Stomach smooth muscle (tissue), 2 donors: Measurements from ENCODE around the gene ARHGAP22.

Experiments used
- H3K27ac ChIP-seq: one replicate; pipeline ENCODE4 v1.7.0; 2013; ENCODE audit warnings: mild to moderate bottlenecking, low read length, inconsistent platforms
- H3K27me3 ChIP-seq, 2 donors: one replicate each; pipeline ENCODE4 v1.7.0; 2013; ENCODE audit warnings: low read length in 2 of 2; ENCODE audit not compliant: insufficient read depth in 2 of 2, control insufficient read depth in 1 of 2
- H3K36me3 ChIP-seq, 2 donors: one replicate each; pipeline ENCODE4 v1.7.0; 2013; ENCODE audit warnings: low read length in 2 of 2; ENCODE audit not compliant: control insufficient read depth in 2 of 2, insufficient read depth in 2 of 2
- H3K4me1 ChIP-seq: one replicate; pipeline ENCODE4 v1.7.0; 2013; ENCODE audit warnings: low read length; ENCODE audit not compliant: control insufficient read depth, insufficient read depth
- H3K4me3 ChIP-seq, 2 donors: one replicate each; pipeline ENCODE4 v1.7.0; 2013; ENCODE audit warnings: low read length in 2 of 2
- H3K9ac ChIP-seq, 2 donors: one replicate each; pipeline ENCODE4 v1.7.0; 2013; ENCODE audit warnings: low read length in 2 of 2, mild to moderate bottlenecking in 1 of 2
- H3K9me3 ChIP-seq, 2 donors: one replicate each; pipeline ENCODE4 v1.7.0; 2013; ENCODE audit warnings: low read length in 2 of 2; ENCODE audit not compliant: control insufficient read depth in 2 of 2
- donor health status: healthy.
- donor health status: Pancreatic carcinoma.

The ARHGAP22 gene

DNA sequence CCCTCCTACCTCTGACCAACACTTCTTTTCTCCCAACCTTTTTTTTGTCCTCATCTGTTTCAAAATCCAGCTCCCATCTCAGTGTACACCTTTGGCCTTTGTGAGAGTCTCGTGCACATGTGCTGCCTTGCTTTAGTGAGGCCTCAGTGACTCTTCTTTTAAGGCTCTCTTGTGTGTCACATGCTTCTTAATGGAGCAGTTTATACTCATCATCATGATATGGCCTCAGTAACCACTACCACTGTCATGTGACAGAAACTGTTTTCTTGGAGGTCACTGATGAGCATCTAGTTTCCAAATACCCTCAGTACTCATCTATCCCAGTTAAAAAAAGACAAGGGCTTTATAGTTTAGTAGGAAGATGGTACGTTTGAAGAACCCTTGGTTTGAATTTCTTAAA lies 8.1 kb upstream of the ARHGAP22 start:
- Histone ChIP-seq H3K36me3 (no peaks in the 10 kb centered on the region), H3K9ac (no peak overlapping the region), H3K4me3 (no peak overlapping the region), H3K4me1 (peaks cover 1% of the 10 kb centered on the region), H3K27ac (no peak overlapping the region), H3K27me3 (peaks cover 0 to 5% of the 10 kb centered on the region in 2 donors), H3K9me3 (peaks cover 0 to 3% of the 10 kb centered on the region in 2 donors)

GRCh38 chr10:48612236-48612943 lies 7.5 kb upstream of the ARHGAP22 start:
- Histone ChIP-seq H3K4me1 (peaks cover 5% of the 10 kb centered on the region), H3K4me3 (no peak overlapping the region), H3K9me3 (peaks cover 0 to 3% of the 10 kb centered on the region in 2 donors), H3K36me3 (no peaks in the 10 kb centered on the region), H3K27me3 (peaks cover 0 to 5% of the 10 kb centered on the region in 2 donors), H3K9ac (no peak overlapping the region), H3K27ac (no peak overlapping the region)

DNA sequence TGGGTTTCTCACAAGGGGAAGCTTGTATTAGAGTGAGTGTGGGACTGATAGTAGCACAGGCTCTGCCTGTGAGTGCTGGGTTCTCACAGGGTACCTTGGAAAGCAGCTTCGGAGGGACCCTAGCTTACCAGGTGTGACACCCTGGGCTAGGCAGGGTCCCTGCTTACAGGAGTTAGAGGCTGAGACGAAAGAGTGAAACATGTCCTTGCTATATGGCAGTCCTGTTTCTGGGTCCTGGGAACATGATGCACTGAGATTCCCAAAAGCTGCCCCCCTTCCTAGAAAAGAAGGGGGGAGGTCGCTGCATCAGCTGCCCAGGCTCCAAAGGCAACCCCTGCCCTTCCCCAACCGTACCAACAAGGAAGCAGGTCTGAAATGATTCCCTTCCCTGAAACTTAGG lies 6.3 kb upstream of the ARHGAP22 start:
- Histone ChIP-seq H3K27me3 (peaks cover 0 to 9% of the 10 kb centered on the region in 2 donors), H3K9ac (no peak overlapping the region), H3K4me1 (peaks cover 5% of the 10 kb centered on the region), H3K36me3 (no peaks in the 10 kb centered on the region), H3K4me3 (no peak overlapping the region), H3K27ac (no peak overlapping the region), H3K9me3 (peaks cover 0 to 3% of the 10 kb centered on the region in 2 donors)

DNA sequence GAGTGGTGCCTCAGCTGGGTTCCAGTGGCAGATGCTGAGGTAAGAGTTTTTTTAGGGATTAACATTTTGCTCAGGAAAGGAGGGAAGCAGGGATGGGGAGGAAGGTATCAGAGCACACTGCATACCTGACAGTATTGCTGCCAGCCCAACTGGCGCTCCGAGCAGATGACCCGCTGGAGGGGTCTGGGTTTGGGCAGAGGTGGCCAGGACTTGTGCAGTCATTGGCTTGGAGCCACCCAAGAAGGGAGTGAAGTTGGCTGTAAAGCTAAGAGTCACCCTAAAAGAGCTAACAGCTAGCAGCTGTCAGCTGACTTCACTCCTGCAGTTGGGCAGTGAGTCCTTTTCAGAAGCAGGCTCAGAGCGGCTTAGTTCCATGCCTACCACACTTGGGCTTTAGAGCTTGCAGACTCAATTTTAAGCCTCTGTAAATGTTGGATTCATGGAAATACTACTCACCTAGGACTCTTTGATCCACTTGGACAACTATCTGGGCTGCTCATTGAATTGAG lies 5.8 kb upstream of the ARHGAP22 start:
- H3K27ac ChIP-seq = no peak overlapping the region
- H3K9me3 ChIP-seq = peaks cover 0 to 3% of the 10 kb centered on the region in 2 donors
- H3K9ac ChIP-seq = no peak overlapping the region
- H3K4me1 ChIP-seq = peaks cover 5% of the 10 kb centered on the region
- no peak overlapping the region for H3K4me3 ChIP-seq
- no peaks in the 10 kb centered on the region for H3K36me3 ChIP-seq
- peaks cover 0 to 9% of the 10 kb centered on the region in 2 donors for H3K27me3 ChIP-seq

- no peak overlapping the region for H3K9ac ChIP-seq
- no peak overlapping the region for H3K27ac ChIP-seq
- peaks cover 0 to 1% of the 10 kb centered on the region in 2 donors for H3K9me3 ChIP-seq
- peaks cover 10% of the 10 kb centered on the region for H3K4me1 ChIP-seq
- no peaks in the 10 kb centered on the region for H3K36me3 ChIP-seq
- no peak overlapping the region for H3K4me3 ChIP-seq
- peaks cover 3 to 9% of the 10 kb centered on the region in 2 donors for H3K27me3 ChIP-seq
Observed at GRCh38 chr10:48609899-48610584, 5.2 kb upstream of the ARHGAP22 start.

- no peak overlapping the region for H3K4me3 ChIP-seq
- peaks cover 6 to 12% of the 10 kb centered on the region in 2 donors for H3K27me3 ChIP-seq
- no peaks in the 10 kb centered on the region for H3K36me3 ChIP-seq
- no peaks in the 10 kb centered on the region for H3K9me3 ChIP-seq
- H3K4me1 ChIP-seq = peaks cover 15% of the 10 kb centered on the region
- H3K9ac ChIP-seq = no peak overlapping the region
- H3K27ac ChIP-seq = no peak overlapping the region
Observed at GRCh38 chr10:48609441-48609840, 4.6 kb upstream of the ARHGAP22 start.

GRCh38 chr10:48608976-48609375 lies 4.1 kb upstream of the ARHGAP22 start:
- Histone ChIP-seq H3K27me3 (peaks cover 10 to 16% of the 10 kb centered on the region in 2 donors), H3K4me3 (no peak overlapping the region), H3K27ac (no peak overlapping the region), H3K4me1 (peaks cover 20% of the 10 kb centered on the region), H3K9me3 (no peaks in the 10 kb centered on the region), H3K9ac (no peak overlapping the region), H3K36me3 (no peaks in the 10 kb centered on the region)

DNA sequence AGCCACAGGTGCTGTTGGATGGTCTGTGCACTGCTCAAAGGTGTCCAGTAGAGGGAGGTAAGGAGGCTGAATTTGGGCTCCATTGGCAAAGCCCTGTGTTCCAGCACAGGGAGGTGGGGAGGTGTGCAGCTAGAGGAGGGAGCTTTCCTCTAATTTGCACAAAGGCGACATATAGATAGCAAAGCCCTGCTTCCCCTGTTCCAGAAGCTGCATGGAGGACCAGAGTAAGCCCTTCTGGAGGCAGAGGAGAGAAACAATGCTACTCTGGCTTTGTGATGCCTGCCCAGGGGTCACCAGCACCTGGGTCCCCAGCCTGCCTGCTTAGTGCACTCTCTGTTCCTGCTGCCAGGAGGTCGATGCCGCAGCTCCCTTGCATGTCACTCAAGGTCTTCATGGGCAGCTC lies 3.4 kb upstream of the ARHGAP22 start:
- Histone ChIP-seq H3K27ac (no peak overlapping the region), H3K36me3 (no peaks in the 10 kb centered on the region), H3K9ac (no peak overlapping the region), H3K4me1 (peaks cover 25% of the 10 kb centered on the region), H3K4me3 (no peak overlapping the region), H3K9me3 (no peaks in the 10 kb centered on the region), H3K27me3 (peaks cover 16 to 18% of the 10 kb centered on the region in 2 donors)

DNA sequence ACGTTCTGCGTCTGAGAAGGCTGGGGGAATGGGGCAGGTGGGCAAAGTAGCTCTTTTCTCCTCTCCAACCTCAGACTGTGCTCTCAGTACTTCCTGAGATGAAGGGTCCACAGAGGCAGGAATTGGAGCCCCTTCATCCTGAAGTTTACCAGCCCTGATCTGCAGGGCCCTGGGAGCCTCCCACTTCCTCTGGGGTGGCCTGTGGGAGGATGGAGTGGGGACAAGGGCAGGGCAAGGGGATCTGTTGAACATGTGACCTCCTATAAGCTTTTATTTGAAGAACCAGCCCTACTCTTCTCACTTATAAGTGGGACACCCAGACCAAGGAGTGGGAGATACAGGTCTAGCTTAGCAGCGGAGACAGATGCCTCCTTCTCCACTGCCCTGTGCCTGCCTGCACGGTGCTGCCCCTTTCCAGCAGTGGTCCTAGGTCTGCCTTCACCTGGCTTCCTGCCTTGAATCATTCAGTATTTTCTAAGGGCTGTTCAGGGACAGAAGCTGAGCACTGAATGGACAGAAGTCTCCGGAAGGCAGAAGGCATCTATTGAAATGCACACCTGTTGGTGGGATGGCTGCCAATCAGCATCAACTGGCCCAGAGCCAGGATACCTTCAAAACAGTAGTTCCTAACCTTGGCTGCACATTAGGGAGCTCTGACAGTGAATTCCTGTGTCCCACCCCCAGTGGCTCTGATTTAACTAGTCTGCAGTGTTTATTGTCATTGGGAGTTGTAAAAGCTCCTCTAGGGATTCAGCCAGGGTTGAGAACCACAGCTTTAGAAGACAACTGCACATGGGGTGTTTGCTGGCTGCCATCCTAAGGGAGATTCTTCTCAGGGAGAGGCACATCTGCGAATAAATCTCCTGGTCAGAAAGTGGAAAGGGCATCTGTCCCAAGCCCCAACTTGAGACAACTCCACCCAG lies 2.7 kb upstream of the ARHGAP22 start:
- Histone ChIP-seq H3K27me3 (peaks cover 16 to 18% of the 10 kb centered on the region in 2 donors), H3K4me3 (no peak overlapping the region), H3K4me1 (peaks cover 25% of the 10 kb centered on the region), H3K36me3 (no peaks in the 10 kb centered on the region), H3K9me3 (no peaks in the 10 kb centered on the region), H3K27ac (no peak overlapping the region), H3K9ac (no peak overlapping the region)

DNA sequence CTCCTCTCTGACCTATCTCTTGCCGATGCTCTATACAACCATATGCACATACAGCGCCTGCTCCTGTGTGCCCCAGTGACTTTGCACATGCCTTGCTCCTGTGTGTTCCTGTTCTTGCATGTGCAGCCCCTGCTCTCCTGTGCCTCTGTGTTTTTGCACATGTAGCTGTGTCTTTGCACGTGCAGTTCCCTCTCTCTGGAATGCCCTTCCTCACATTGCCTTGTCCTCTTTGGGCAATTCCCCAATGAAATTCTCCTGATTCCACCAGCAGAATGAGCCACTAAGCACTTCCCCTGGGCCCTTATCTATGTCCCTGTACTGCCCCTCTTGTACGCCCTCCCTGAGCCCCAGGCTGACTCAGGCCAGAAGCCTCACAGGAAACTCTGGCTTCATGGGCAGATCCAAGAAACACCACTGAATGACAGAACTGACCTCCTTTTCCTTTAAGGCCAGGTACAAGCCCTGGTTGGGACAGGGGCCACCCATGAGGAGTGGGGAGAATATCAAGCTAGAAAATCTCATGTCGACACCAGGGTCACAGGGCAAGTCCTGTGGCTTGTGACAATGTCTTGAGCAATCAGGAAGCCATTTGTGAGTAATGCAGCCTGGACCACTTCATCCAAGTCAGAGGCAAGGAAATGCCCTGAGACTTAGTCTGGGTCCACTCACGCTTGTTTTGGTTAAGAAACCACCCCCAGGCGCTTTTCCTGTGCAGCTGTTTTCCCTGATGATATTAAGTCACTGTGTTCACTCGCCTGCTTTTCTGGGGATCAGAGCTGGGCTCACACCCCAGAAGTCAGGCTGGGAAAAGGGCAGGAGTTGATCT lies 1.9 kb upstream of the ARHGAP22 start:
- H3K9ac ChIP-seq = no peak overlapping the region
- H3K27ac ChIP-seq = no peak overlapping the region
- H3K4me1 ChIP-seq = peaks cover 25% of the 10 kb centered on the region
- no peaks in the 10 kb centered on the region for H3K9me3 ChIP-seq
- H3K36me3 ChIP-seq = no peaks in the 10 kb centered on the region
- peaks cover 16% of the 10 kb centered on the region in 2 donors for H3K27me3 ChIP-seq
- no peak overlapping the region for H3K4me3 ChIP-seq
